ENCODE data around the gene TMEM132C. TPM values are rescaled to one million over a fixed set of nuclear protein-coding genes. Genes with fewer than 3 reads are reported as not detected.
A peak's percentile ranks its signal among the peaks of the same experiment; 100 is the strongest.

The TMEM132C gene
- total RNA-seq, 1 donor from 2014 or later = 0.29 TPM

DNA sequence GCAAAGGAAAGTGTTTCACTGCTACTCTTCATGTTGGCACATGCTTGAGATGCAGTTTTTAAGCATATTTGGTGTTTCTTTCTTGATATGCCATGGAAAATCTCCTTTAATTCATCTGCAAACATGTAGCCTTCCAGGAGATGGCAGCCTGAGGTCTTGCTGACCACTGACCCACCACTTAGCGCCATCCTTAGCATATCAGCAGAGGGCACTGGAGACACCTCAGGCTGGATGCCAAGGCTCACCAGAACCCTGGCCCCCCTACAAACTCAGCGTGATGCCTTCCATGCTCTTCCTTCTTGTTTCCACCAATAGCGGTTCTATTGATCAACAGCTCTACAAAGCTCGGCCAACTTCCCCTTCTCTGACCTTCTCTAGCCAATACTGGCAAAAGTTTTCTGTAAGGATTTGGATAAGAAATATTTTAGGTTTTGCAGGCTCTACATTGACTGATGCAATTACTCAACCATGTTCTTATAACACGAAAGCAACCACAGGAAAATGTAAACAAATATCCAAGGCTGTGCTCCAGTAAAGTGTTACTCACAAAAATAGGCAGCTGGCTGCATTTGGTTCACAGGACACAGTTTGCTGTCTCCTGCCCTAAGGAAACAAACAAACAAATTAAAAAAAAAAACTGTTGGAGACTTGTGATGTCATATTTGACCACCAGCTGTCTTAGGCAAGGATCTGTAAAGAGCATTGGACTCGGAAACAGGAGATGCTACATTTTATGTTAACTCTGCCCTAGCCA lies 347.0 kb downstream of the TMEM132C start:
- peak; percentile 12 for TF ChIP-seq CTCF (IDR thresholded peaks at IDR 0.05; ENCODE audit: unreplicated experiment)
- H3K27me3 Mint-ChIP-seq = peaks cover 22% of the 10 kb centered on the region
- no peak for DNase-seq (ENCODE audit: low spot score, unreplicated experiment)
- H3K9me3 Mint-ChIP-seq (ENCODE audit: low read depth) = no peaks in the 10 kb centered on the region
- H3K4me3 Mint-ChIP-seq (ENCODE audit: low read depth) = no peak overlapping the region
- H3K27ac Mint-ChIP-seq = no peak overlapping the region
- no peaks in the 10 kb centered on the region for H3K36me3 Mint-ChIP-seq (ENCODE audit: insufficient read depth)
- H3K4me1 Mint-ChIP-seq (ENCODE audit: low read depth) = no peaks in the 10 kb centered on the region

- no peaks in the 10 kb centered on the region for H3K9me3 Mint-ChIP-seq (ENCODE audit: low read depth)
- no peak overlapping the region for H3K4me3 Mint-ChIP-seq (ENCODE audit: low read depth)
- H3K4me1 Mint-ChIP-seq (ENCODE audit: low read depth) = no peaks in the 10 kb centered on the region
- TF ChIP-seq CTCF (IDR thresholded peaks at IDR 0.05; ENCODE audit: unreplicated experiment) = no peak
- no peaks in the 10 kb centered on the region for H3K36me3 Mint-ChIP-seq (ENCODE audit: insufficient read depth)
- DNase-seq (ENCODE audit: low spot score, unreplicated experiment) = no peak
- no peak overlapping the region for H3K27ac Mint-ChIP-seq
- H3K27me3 Mint-ChIP-seq = peaks cover 24% of the 10 kb centered on the region
These were observed 350.4 kb downstream of the TMEM132C start for GRCh38 chr12:128617304-128617833.

- Mint-ChIP-seq H3K4me3 (ENCODE audit: low read depth) (no peak overlapping the region), H3K36me3 (ENCODE audit: insufficient read depth) (no peaks in the 10 kb centered on the region), H3K27me3 (peaks cover 17% of the 10 kb centered on the region), H3K9me3 (ENCODE audit: low read depth) (no peaks in the 10 kb centered on the region), H3K27ac (no peak overlapping the region), H3K4me1 (ENCODE audit: low read depth) (no peaks in the 10 kb centered on the region)
- DNase-seq (ENCODE audit: low spot score, unreplicated experiment) = no peak
- TF ChIP-seq CTCF (IDR thresholded peaks at IDR 0.05; ENCODE audit: unreplicated experiment) = no peak
These were observed 352.3 kb downstream of the TMEM132C start for GRCh38 chr12:128619263-128619662.

DNA sequence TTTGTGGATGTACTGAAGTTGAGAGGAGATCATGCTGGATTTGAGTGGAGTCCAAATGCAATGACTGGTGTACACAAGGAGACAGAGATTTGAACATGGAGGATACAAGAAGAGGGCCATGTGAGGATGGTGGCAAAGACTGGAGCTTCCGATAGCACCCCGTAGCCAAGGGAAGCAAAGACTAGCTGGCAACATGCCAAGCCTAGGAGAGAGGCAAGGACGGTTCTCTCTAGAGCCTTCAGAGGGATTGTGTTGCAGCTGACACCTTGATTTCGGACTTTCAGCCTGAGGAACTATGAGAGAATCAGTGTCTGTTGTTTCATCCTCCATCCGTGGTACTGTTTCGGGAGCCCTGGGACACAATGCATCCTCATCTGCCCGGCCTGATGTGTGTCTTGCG lies 354.3 kb downstream of the TMEM132C start:
- no peaks in the 10 kb centered on the region for H3K36me3 Mint-ChIP-seq (ENCODE audit: insufficient read depth)
- no peak overlapping the region for H3K27ac Mint-ChIP-seq
- H3K9me3 Mint-ChIP-seq (ENCODE audit: low read depth) = no peaks in the 10 kb centered on the region
- no peak overlapping the region for H3K4me3 Mint-ChIP-seq (ENCODE audit: low read depth)
- H3K4me1 Mint-ChIP-seq (ENCODE audit: low read depth) = no peaks in the 10 kb centered on the region
- no peak for DNase-seq (ENCODE audit: low spot score, unreplicated experiment)
- peaks cover 17% of the 10 kb centered on the region for H3K27me3 Mint-ChIP-seq
- no peak for TF ChIP-seq CTCF (IDR thresholded peaks at IDR 0.05; ENCODE audit: unreplicated experiment)

GRCh38 chr12:128623748-128624147 lies 356.8 kb downstream of the TMEM132C start:
- no peak for TF ChIP-seq CTCF (IDR thresholded peaks at IDR 0.05; ENCODE audit: unreplicated experiment)
- Mint-ChIP-seq H3K4me1 (ENCODE audit: low read depth) (no peaks in the 10 kb centered on the region), H3K27ac (no peak overlapping the region), H3K27me3 (peaks cover 15% of the 10 kb centered on the region), H3K36me3 (ENCODE audit: insufficient read depth) (no peaks in the 10 kb centered on the region), H3K9me3 (ENCODE audit: low read depth) (no peaks in the 10 kb centered on the region), H3K4me3 (ENCODE audit: low read depth) (no peak overlapping the region)
- DNase-seq (ENCODE audit: low spot score, unreplicated experiment) = no peak

Measured in progenitor cell of endocrine pancreas (in vitro differentiated cells).